NCI-H128 (cell line): ENCODE results near the gene ZNF429.
A peak's percentile ranks its signal among the peaks of the same experiment; 100 is the strongest.
"Not testable (repeated sequence)": the region's sequence is repeated elsewhere in the genome, so short reads cannot be mapped to it uniquely, and the experiment has no call there.

Experiments
- DNase-seq: peaks from one replicate; lab custom pipeline; 2025; ENCODE audit not compliant: unreplicated experiment; lab: John Stamatoyannopoulos, UW

Gene ZNF429

DNA sequence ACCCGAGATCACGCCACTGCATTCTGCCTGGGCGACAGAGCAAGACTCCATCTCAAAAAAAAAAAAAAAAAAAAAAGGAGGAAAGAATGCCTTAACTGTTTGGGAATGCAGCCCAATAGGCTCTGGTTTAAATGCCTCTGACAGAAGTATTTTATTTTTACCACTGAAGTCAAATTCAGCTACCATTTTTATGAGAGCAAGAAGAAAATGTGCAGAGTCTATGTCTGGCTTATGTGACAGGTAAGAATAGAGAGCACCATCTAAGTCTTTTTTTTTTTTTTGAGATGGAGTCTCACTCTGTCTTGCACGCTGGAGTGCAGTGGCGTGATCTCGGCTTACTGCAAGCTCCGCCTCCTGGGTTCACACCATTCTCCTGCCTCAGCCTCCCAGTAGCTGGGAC is 7.2 kb downstream of the ZNF429 start:
- DNase-seq: not testable (repeated sequence)

DNA sequence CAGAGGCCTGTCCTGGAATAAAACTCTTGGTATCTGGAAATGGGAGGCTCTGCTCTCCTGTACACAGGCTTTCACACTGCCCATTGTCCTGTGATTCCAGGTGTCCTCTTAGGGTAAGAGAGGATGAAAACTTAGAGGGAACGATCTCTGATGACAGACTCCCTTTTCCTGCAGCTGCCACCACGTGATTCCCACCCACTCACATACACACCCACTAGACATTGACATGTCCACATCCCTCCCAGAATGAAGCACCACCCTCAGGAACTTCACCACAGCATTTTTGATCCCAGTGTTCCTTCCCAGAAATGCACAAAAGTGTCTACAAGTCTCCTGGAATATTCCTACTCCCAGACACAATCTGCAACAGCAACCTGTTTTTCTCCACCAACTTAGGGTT is 8.2 kb downstream of the ZNF429 start:
- no peak for DNase-seq

DNA sequence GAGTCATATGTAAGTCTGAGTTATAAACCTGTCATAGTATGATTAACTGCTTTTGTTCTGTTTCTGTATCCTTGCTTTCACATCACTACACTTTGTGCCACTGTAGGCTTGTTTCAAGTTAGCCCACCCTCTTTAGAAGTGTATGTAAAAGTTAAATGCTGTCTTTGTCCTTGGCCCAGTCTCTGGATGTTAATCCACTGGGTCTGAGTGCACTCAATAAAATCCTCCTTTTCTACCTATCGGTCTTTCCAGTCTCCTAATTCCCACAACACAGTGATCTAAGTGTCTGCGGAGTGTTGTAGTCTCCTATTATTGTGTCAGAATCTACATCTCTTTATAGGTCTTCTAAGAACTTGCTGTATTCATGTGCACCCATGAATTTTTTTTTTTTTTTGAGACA is 14.1 kb downstream of the ZNF429 start:
- no peak for DNase-seq

DNA sequence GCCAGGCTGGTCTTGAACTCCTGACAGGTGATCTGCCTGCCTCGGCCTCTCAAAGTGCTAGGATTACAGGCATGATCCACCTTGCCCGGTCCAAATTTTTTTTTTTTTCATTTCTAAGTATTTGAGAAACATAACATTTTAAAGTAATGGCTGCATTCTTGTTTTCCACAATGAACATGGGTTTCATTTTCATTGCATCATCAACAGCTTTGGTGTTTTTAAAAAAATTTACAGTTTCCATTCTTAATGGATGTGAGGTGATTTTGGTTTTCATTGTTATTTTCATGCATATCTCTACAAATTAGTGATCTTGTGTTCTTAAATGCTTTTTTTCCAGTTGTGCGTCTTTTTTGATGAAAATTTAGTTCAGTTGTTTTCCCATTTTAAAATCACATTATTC is 27.5 kb downstream of the ZNF429 start:
- DNase-seq: no peak

DNA sequence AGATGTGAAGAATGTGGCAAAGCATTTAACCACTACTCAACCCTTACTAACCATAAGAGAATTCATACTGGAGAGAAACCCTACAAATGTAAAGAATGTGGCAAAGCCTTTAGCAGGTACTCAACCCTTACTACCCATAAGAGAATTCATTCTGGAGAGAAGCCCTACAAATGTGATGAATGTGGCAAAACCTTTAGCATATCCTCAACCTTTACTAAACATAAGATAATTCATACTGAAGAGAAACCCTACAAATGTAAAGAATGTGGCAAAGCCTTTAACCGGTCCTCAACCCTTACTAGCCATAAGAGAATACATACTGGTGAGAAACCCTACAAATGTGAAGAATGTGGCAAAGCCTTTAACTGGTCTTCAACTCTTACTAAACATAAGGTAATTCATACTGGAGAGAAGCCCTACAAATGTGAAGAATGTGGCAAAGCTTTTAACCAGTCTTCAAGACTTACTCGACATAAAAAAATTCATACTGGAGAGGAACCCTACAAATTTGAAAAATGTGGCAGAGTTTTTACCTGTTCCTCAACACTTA is 31.4 kb downstream of the ZNF429 start:
- not testable (repeated sequence) for DNase-seq

DNA sequence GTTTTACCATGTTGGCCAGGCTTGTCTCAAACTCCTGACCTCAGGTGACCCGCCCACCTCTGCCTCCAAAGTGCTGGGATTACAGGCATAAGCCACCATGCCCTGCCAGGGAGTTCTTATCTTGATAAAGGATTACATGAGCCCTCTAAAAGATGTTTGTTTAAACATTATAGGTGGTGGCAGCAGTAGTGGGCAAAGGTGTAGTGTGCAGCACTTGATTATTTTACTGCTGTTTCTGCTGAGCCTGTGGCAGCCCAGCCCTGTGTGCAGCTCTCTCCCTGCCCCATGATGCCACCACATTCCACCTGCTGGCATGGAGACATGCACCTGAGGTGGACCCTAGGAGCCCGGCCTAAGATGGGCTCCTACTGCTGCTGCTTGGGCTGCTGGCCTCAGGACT is 54.0 kb downstream of the ZNF429 start:
- no peak for DNase-seq

DNA sequence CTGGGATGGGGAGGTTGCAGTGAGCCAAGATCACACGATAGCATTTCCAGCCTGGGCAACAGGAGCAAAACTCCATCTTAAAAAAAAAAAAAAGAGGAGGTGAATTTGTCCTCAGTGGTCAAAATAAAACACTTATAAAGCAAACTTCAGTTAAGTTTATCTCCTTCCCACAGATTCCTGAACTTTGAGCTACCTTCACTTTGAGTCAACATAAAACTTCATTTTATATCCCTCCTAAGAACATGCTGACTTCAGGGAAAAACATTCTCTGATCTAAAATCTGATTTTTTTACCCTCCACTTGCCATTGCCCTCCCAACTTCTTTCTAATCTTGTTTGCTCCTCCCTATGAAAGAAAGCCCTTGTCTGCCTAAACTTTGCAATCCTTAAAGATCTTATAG is 59.0 kb downstream of the ZNF429 start:
- DNase-seq: no peak

DNA sequence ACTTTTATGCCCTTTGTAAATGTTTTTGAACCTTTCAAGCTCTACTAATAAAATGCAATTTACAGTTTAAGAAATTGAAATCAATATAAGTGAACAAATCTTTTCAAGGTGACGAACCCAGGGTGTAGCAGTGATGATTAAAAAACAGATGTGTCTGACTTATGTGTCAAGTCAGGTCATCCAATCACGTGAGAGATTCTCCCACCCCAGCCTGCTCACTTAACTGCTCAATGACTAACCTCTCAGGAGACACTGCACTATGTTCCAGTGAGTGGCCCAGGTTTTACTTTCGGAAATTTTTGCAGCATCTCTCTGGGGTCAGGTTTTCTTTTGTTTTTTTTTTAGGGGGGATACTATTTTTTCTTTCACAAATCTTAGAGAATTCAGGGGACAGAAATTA is 60.7 kb downstream of the ZNF429 start:
- no peak for DNase-seq

DNA sequence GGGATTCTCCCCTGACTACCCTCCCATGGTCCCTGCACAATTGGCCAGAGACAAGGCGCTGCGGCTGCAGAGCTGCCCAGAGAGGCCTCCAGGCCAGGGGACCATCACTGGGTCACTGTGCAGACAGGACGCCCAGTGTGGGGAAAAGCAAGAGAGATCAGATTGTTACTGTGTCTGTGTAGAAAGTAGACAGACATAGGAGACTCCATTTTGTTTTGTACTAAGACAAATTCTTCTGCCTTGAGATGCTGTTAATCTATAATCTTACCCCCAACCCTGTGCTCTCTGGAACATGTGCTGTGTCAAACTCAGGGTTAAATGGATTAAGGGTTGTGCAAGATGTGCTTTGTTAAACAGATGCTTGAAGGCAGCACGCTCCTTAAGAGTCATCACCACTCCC is 62.4 kb downstream of the ZNF429 start:
- not testable (repeated sequence) for DNase-seq

DNA sequence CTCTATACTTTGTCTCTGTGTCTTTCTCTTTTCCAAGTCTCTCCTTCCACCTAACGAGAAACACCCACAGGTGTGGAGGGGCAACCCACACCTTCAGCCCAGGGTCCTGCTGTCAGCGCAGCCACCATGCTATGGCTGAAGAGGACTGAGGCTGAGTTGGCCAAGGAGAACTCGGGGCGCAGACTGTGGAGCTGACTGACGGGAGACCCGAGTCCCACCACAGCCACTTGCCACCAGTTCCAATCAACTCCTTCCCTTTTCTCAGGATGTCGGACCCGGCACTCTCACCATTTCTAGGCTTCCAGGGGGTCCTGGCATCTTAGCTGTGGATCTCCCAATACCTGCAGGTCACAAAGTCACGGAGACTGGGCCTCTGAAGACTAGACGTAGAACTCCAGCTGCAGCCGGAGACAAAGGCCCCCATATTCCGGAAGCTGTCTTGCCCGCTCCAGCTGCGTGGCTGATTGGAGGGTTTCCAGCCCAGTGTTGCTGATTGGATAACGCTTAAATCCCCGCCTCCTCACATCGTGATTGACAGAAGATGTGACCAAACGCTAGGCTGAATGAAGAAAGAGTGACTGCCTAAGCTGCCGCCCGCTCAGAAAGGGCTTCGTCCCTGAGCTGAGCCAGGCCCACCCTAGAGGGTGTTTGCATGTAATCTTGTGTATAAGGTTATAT is 63.6 kb downstream of the ZNF429 start:
- peak; percentile 8 for DNase-seq

DNA sequence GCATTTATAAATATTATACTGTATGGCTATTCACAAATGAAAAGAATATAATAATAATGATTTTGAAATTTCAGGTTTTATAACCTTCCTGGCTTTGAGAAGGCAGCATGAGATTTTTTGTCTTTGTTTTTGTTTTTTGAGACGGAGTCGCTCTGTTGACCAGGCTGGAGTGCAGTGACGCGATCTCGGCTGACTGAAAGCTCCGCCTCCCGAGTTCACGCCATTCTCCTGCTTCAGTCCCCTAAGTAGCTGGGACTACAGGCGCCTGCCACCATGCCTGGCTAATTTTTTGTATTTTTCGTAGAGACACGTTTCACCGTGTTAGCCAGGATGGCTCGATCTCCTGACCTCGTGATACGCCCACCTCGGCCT is 64.1 kb downstream of the ZNF429 start:
- DNase-seq: no peak

DNA sequence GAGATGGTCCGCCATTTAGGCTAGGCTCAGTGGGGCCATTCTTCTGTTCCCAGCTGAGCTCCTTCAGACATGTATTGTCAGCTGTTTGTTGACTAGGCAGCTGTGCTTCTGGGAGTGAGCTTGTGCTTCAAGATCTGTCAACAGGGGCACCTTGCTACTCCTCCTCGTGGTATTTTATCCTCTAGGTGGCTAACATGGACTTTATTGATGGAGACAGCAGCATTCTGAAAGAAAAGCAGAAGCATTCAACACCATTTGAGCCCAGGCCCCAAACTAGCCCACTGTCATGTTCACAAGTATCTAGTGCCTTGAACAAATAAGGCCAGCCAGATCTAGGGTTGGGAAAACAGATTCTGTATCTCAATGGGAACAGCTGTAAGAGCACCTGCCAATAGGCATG is 65.9 kb downstream of the ZNF429 start:
- DNase-seq: no peak

DNA sequence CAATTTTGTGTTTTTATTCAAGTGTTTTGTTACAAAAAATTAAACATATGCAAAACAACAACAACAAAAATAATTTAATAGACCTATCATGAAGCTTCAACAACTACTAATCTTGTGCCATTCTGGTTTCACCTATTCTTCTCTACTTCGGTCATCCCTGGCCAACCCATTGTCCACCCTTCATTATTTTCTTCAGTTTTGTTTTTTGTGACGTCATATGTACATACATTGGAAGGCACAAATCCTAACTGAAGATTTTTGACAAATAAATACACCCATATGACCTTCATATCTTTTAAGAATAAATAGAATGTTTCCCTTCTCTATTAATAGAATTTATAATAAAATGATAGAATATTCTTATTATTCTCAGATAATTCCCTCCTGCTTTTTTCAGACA is 69.2 kb downstream of the ZNF429 start:
- DNase-seq: no peak

DNA sequence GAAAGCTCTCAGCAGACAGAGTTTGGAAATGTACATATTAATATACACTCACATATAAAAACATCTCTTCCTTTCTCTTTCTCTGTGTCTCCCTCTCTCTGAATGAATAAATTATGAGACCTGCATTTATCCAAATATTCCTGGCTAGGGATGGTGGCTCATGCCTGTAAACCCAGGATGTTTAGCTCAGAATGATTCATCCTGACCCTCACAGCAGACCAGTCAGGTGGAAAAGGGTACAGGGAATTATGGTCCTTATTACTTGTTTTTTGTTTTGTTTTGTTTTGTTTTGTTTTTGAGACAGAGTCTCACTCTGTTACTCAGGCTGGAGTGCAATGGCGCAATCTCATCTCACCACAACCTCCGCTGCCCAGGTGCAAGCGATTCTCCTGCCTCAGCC is 71.1 kb downstream of the ZNF429 start:
- no peak for DNase-seq

DNA sequence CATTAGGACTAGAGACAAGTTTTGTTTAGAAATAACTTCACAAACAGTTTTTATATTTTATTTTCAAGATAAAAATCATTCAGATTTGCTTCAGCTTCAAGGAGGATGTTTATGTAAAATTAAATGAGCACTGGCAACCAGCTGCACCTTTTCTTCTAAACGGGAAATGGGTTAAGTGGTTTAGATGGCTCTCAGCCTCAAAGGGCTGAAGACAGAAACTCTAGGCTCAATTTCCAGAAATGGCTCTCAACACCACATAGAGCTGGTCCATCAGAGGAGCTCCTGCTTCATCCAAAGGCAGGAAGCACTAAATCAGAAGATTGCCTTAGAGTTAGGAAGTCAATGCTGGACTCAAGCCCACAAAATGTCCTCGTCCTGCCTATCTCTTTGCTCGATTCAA is 74.7 kb downstream of the ZNF429 start:
- no peak for DNase-seq

DNA sequence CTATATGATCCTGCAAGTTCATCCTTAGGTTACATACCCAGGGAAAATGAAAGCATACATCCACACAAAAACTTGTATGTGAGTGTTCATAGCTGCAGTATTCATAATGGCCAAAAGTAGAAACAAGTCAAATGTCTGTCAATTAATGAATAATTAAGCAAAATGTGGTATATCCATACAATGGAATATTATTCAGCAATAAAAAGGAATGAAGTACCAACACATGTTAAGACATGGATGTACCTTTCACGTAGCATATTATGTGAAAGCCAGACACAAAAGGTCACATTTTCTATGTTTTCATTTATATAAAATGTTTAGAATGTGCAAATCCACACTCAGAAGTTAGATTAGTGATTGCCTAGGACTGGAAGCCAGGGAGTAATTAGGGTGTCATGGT is 75.4 kb downstream of the ZNF429 start:
- no peak for DNase-seq

DNA sequence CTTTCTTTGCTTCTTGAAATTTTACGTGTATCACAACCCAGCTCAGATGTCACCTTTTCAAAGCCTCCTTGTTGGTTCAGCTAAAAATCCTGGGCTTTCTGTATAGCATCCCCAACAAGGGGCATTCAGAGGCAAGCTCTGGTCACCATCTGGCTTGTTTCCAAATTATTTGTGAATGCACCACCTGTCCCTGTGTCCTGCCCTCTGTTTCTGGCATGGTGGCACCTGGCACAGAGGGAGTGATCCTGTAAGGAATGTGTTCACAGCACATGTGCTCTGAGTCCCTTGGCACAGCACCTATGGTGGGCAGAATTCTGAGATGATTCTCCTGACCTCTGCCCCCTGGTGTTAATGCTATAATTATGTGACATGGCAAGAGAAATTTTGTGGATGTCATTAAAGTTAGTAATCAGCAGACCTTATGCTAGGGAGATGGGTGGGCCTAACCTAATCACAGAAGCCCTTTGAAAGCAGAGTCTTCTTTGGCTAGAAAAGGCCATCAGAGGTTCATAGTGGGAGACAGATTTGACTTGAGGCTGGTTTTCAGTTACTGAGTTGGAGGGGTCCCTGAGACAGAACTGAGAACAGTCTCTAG is 76.3 kb downstream of the ZNF429 start:
- no peak for DNase-seq

DNA sequence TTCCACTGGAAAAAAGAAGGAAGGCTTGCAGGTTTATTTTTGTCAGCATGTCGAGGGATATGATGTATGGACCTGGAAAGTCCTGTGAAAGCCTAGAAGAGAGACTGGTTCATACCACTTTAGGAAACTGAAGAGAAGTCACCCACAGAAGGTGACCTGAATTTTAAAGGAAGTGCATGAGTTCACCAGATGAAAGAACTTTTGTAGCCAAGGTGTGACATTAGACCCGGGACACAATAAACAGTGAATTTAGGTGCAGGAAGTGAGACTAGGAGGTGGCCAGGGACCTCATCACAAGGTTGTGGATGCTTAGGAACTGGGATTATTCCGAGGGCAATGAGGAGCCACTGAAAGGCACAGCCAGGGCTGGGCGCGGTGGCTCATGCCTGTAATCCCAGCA is 79.1 kb downstream of the ZNF429 start:
- DNase-seq: no peak

DNA sequence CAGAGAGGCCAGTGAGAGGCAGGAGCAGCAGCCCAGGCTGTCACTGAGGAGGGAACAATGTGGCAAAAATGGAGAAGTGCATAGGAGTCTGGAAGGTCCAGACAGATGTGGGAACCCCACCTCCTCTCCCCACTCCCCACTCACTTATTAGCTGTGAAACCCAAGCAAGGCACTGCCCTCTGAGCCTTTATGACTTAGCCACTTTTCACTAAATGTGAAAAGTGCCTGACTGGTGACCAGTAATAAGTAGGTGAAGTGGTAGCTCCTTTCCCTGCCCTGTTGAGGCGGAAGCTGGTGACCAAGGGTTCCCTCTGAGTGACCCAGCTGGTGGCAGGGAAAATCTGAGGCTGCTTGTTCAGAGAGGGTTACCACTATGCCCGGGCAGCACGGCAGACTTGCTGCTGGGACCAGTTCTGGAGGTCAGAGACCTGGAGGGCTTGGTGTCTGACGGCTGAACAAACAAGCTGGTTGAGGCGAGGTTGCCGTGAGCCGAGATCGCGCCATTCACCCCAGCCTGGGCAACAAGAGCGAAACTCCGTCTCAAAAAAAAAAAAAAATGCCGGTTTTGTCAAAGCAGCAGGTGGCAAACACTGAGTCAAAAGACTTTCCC is 80.0 kb downstream of the ZNF429 start:
- no peak for DNase-seq

DNA sequence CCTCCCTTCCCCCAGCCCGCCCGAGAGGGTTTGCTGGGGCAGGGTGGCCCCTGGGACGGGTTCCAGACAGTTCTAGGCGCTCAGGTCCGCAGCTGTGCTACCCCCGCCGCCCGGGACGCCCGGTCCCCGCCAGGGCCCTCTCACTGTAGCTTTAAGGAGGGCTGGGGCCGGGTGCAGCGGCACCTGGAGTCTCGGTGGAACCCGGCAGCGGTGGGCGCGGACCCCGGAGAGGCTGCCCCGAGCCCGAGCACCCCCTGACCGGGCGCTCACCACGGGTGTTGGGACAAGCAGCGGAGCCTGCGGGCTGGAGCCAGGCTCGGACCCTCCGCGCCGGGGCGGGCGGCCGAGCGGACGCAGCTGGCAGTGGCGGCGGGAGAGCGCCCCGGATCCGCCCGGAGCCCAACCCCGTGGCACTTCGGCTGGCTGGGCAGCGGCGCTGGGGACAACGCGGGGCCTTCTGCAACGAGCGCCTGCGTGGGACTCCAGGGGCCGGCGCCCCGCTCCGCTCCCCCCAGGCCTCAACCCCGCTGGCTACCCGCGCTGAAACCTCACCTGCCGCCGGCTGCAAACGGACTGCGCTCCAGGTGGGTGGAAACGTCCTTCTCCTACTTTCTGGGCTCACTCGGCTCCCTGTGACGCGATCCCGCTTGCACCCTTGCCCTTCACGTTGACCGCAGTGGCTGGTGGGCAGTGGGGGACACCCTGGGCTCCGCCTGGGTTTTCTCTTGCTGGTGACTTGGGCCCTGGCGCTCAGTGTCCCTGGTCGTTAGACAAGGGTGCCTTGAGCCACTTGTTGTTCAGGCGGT is 81.1 kb downstream of the ZNF429 start:
- no peak for DNase-seq

DNA sequence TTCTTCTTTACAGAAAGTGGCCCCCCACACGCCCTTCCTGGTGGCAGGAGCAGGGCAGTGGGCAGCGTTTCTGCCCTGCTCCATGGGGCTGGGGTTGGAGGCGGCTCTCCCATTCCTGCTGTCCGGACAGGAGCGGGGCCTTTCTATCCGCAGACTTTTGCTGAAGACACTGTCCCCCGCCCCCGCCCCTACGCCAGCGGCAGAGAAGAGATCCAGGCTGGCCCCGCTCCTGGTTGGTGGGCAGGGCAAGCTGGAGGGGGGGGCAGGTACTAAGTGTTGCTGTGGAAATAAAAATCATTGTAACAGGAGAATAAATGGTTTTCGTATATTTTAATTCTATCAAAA is 81.7 kb downstream of the ZNF429 start:
- DNase-seq: no peak

DNA sequence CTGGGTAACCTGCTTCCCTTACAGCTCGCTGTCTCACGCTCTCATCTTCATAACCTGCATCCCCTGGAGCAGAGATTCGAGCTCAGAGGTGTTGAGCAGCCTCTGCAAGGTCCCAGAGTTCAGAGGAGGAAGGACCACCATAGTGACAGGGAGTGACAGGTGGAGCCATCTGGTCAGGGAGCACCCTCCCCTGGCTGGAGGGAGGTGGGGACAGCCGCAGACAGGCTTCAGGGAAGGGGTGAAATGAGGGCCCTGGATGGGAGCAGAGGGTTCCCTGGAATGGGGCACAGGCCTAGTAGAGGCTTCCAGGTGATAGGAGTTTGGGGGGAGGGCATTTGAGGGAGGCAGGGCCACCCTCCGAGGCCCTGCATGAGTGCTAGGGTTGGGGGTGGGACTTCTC is 82.1 kb downstream of the ZNF429 start:
- DNase-seq: no peak
